HG03159 (cell line): Measurements from ENCODE around the gene GPR150.

Experiments
- ATAC-seq: cut with Tn5 transposase; IDR thresholded peaks from one replicate; pipeline ENCODE4 v1.9.1; 2021; ENCODE audit warnings: mild to moderate bottlenecking, moderate library complexity; ENCODE audit not compliant: unreplicated experiment

The GPR150 gene

GRCh38 chr5:95620030-95620869 is at the start of gene GPR150:
Gene GPR150, plus strand, starts transcription at chr5:95620087. Its CDS starts 189 bp downstream, at chr5:95620276.
- ATAC-seq: peak; percentile 66

- ATAC-seq: no peak
Observed at GRCh38 chr5:95572016-95572415, 47.9 kb upstream of the GPR150 start.

- ATAC-seq: no peak
Observed at GRCh38 chr5:95581576-95581975, 38.3 kb upstream of the GPR150 start.

GRCh38 chr5:95583992-95584391 is 35.9 kb upstream of the GPR150 start:
- ATAC-seq: no peak

GRCh38 chr5:95590880-95591279 is 29.0 kb upstream of the GPR150 start:
- ATAC-seq: no peak

GRCh38 chr5:95591490-95591901 is 28.4 kb upstream of the GPR150 start:
- ATAC-seq: peak; percentile 89

- no peak for ATAC-seq
Observed at GRCh38 chr5:95595289-95595931, 24.5 kb upstream of the GPR150 start.

GRCh38 chr5:95599252-95599651 is 20.6 kb upstream of the GPR150 start:
- ATAC-seq: no peak

GRCh38 chr5:95600557-95600956 is 19.3 kb upstream of the GPR150 start:
- no peak for ATAC-seq

- ATAC-seq: no peak
Observed at GRCh38 chr5:95605786-95606185, 14.1 kb upstream of the GPR150 start.

- no peak for ATAC-seq
Observed at GRCh38 chr5:95606419-95606818, 13.5 kb upstream of the GPR150 start.

- no peak for ATAC-seq
Observed at GRCh38 chr5:95609711-95610110, 10.2 kb upstream of the GPR150 start.

GRCh38 chr5:95610546-95610945 is 9.3 kb upstream of the GPR150 start:
- ATAC-seq: no peak

GRCh38 chr5:95611396-95611795 is 8.5 kb upstream of the GPR150 start:
- ATAC-seq: no peak

- ATAC-seq: no peak
Observed at GRCh38 chr5:95613514-95613913, 6.4 kb upstream of the GPR150 start.

- ATAC-seq: no peak
Observed at GRCh38 chr5:95615164-95615467, 4.8 kb upstream of the GPR150 start.

- no peak for ATAC-seq
Observed at GRCh38 chr5:95617057-95617456, 2.8 kb upstream of the GPR150 start.

- ATAC-seq: no peak
Observed at GRCh38 chr5:95619096-95619495, 791 bp upstream of the GPR150 start.

- no peak for ATAC-seq
Observed at GRCh38 chr5:95619514-95620029, 315 bp upstream of the GPR150 start.

- ATAC-seq: peak; percentile 44
Observed at GRCh38 chr5:95620870-95621838, 1.3 kb downstream of the GPR150 start.
